CD8-positive, alpha-beta memory T cell (primary cell): ENCODE measurements around the gene F11. TPM values are rescaled to one million over a fixed set of nuclear protein-coding genes. Genes with fewer than 3 reads are reported as not detected.
"Not testable (repeated sequence)": the region's sequence is repeated elsewhere in the genome, so short reads cannot be mapped to it uniquely, and the experiment has no call there.

ENCODE experiments used
- CTCF ChIA-PET: fragments of 350-600 bp; sonication (Branson Sonifier 250); formaldehyde crosslinking; loops from one replicate; lab custom pipeline; 2021; ENCODE audit warnings: antibody characterized with exemption; lab: Charles Lee
- POLR2A ChIA-PET: fragments of 350-600 bp; sonication (Branson Sonifier 250); formaldehyde crosslinking; loops from one replicate; lab custom pipeline; 2021; ENCODE audit warnings: antibody characterized with exemption; lab: Charles Lee
- DNase-seq, 5 donors: peaks; one replicate each; pipeline versions ENCODE4 v3.0.0 to v3.0.0-alpha.2; 2020 to 2022; ENCODE audit warnings: mixed read lengths in 1 of 5
- H3K27ac ChIP-seq: one replicate; pipeline ENCODE4 v1.7.0; 2013; ENCODE audit warnings: low read depth, mild to moderate bottlenecking, low read length, moderate library complexity
- H3K27me3 ChIP-seq: 2 replicates; pipeline ENCODE4 v1.7.0; 2013; ENCODE audit warnings: low read length, mild to moderate bottlenecking; ENCODE audit not compliant: insufficient read depth, poor library complexity, severe bottlenecking
- H3K36me3 ChIP-seq: 2 replicates; pipeline ENCODE4 v1.7.0; 2013; ENCODE audit warnings: mild to moderate bottlenecking, low read length, moderate library complexity; ENCODE audit not compliant: insufficient read depth
- H3K4me1 ChIP-seq: 2 replicates; pipeline ENCODE4 v1.7.0; 2013; ENCODE audit warnings: mild to moderate bottlenecking, low read length, moderate library complexity; ENCODE audit not compliant: insufficient read depth
- H3K4me3 ChIP-seq: 2 replicates; pipeline ENCODE4 v1.7.0; 2013; ENCODE audit warnings: mild to moderate bottlenecking, low read length
- H3K9me3 ChIP-seq: 2 replicates; pipeline ENCODE4 v1.7.0; 2013; ENCODE audit warnings: mild to moderate bottlenecking, low read length
- H3K27ac Mint-ChIP-seq, 8 donors: one replicate each; pipeline ENCODE4 v1.8.0; 2020 to 2021; ENCODE audit warnings: mixed read lengths in 8 of 8, mild to moderate bottlenecking in 6 of 8, inconsistent platforms in 3 of 8, moderate library complexity in 3 of 8
- H3K27me3 Mint-ChIP-seq, 2 donors: one replicate each; pipeline ENCODE4 v1.8.0; 2020 to 2021; ENCODE audit warnings: mixed read lengths in 2 of 2, mild to moderate bottlenecking in 1 of 2, moderate library complexity in 1 of 2
- H3K36me3 Mint-ChIP-seq, 3 donors: one replicate each; pipeline ENCODE4 v1.8.0; 2020 to 2021; ENCODE audit warnings: mixed read lengths in 3 of 3, inconsistent platforms in 1 of 3, mild to moderate bottlenecking in 1 of 3
- H3K4me1 Mint-ChIP-seq, 3 donors: one replicate each; pipeline ENCODE4 v1.8.0; 2020 to 2021; ENCODE audit warnings: mixed read lengths in 3 of 3, inconsistent platforms in 1 of 3, mild to moderate bottlenecking in 1 of 3
- H3K4me3 Mint-ChIP-seq, 7 donors: one replicate each; pipeline ENCODE4 v1.8.0; 2020 to 2021; ENCODE audit warnings: mixed read lengths in 7 of 7, mild to moderate bottlenecking in 6 of 7, moderate library complexity in 4 of 7, inconsistent platforms in 2 of 7
- H3K9me3 Mint-ChIP-seq, 5 donors: one replicate each; pipeline ENCODE4 v1.8.0; 2020 to 2022; ENCODE audit warnings: mixed read lengths in 5 of 5, mild to moderate bottlenecking in 3 of 5, moderate library complexity in 2 of 5, inconsistent platforms in 1 of 5
- polyA plus RNA-seq: library from polyadenylated mRNA; unstranded; fragments of 300-500 nt; fragmentation: Illumina TruSeq; gene quantifications from one replicate; pipeline ENCODE4 v1.2.3, GENCODE V29; 2021
- total RNA-seq, 2 experiments: library from RNA; stranded (reverse); gene quantifications; one replicate each; pipeline ENCODE4 v1.2.3, GENCODE V29; 2021

Gene F11
- total and polyA plus RNA-seq, 3 experiments from 2014 or later: not detected

- H3K27me3 Mint-ChIP-seq, CTCF ChIA-PET: not testable (repeated sequence)
Measured at GRCh38 chr4:186324660-186325059, 58.7 kb downstream of the F11 start.

GRCh38 chr4:186326391-186326790 lies 60.4 kb downstream of the F11 start:
- Mint-ChIP-seq H3K27ac (no peak overlapping the region), H3K36me3 (no peaks in the 10 kb centered on the region), H3K4me1 (no peaks in the 10 kb centered on the region), H3K9me3 (peaks cover under 1 to 19% (median 5%) of the 10 kb centered on the region in 5 donors), H3K4me3 (no peak overlapping the region), H3K27me3 (peaks cover 2 to 4% of the 10 kb centered on the region in 2 donors)
- Histone ChIP-seq H3K27ac (no peak overlapping the region), H3K4me1 (no peaks in the 10 kb centered on the region), H3K9me3 (no peaks in the 10 kb centered on the region), H3K4me3 (no peak overlapping the region), H3K27me3 (no peaks in the 10 kb centered on the region), H3K36me3 (no peaks in the 10 kb centered on the region)
- no peak for DNase-seq
- POLR2A ChIA-PET: no interaction called here
- CTCF ChIA-PET: no interaction called here

More at GRCh38 chr4:186324660-186325059, 58.7 kb downstream of the F11 start:
- POLR2A ChIA-PET, H3K27me3 ChIP-seq, H3K4me3 ChIP-seq, H3K9me3 ChIP-seq, H3K36me3 Mint-ChIP-seq, H3K27ac ChIP-seq, H3K4me1 ChIP-seq, H3K27ac Mint-ChIP-seq, H3K4me1 Mint-ChIP-seq, H3K36me3 ChIP-seq, H3K9me3 Mint-ChIP-seq, DNase-seq, H3K4me3 Mint-ChIP-seq: not testable (repeated sequence)

GRCh38 chr4:186329372-186329771 lies 63.4 kb downstream of the F11 start:
- CTCF ChIA-PET: no interaction called here
- Histone ChIP-seq H3K9me3 (peaks cover 6% of the 10 kb centered on the region), H3K36me3 (no peaks in the 10 kb centered on the region), H3K27ac (no peak overlapping the region), H3K4me3 (no peak overlapping the region), H3K27me3 (no peaks in the 10 kb centered on the region), H3K4me1 (no peaks in the 10 kb centered on the region)
- Mint-ChIP-seq H3K36me3 (peaks cover 1 to 4% (median 1%) of the 10 kb centered on the region in 3 donors), H3K4me3 (no peak overlapping the region), H3K27ac (no peak overlapping the region), H3K27me3 (no peaks in the 10 kb centered on the region), H3K9me3 (peaks cover 19 to 39% (median 23%) of the 10 kb centered on the region in 5 donors), H3K4me1 (no peaks in the 10 kb centered on the region)
- POLR2A ChIA-PET: no interaction called here
- DNase-seq: no peak

GRCh38 chr4:186330368-186330767 lies 64.4 kb downstream of the F11 start:
- DNase-seq: no peak
- Histone ChIP-seq H3K4me3 (no peak overlapping the region), H3K36me3 (no peaks in the 10 kb centered on the region), H3K27ac (no peak overlapping the region), H3K4me1 (no peaks in the 10 kb centered on the region), H3K27me3 (no peaks in the 10 kb centered on the region), H3K9me3 (peaks cover 6% of the 10 kb centered on the region)
- ChIA-PET CTCF (no interaction called here), POLR2A (no interaction called here)
- H3K9me3 Mint-ChIP-seq: peaks cover 19 to 40% (median 26%) of the 10 kb centered on the region in 5 donors
- no peak overlapping the region for H3K4me3 Mint-ChIP-seq
- H3K27me3 Mint-ChIP-seq: no peaks in the 10 kb centered on the region
- H3K4me1 Mint-ChIP-seq: no peaks in the 10 kb centered on the region
- H3K36me3 Mint-ChIP-seq: peaks cover 1 to 4% (median 1%) of the 10 kb centered on the region in 3 donors
- H3K27ac Mint-ChIP-seq: no peak overlapping the region

- H3K9me3 ChIP-seq: peaks cover 6% of the 10 kb centered on the region
- Mint-ChIP-seq H3K4me3 (no peak overlapping the region), H3K27ac (no peak overlapping the region), H3K36me3 (peaks cover 1 to 4% (median 1%) of the 10 kb centered on the region in 3 donors), H3K4me1 (no peaks in the 10 kb centered on the region), H3K9me3 (peaks cover 13 to 26% (median 23%) of the 10 kb centered on the region in 5 donors), H3K27me3 (peaks cover 0 to 3% of the 10 kb centered on the region in 2 donors)
- H3K27ac ChIP-seq: no peak overlapping the region
- H3K27me3 ChIP-seq: no peaks in the 10 kb centered on the region
- H3K36me3 ChIP-seq: no peaks in the 10 kb centered on the region
- DNase-seq: no peak
- POLR2A ChIA-PET: no interaction called here
- H3K4me3 ChIP-seq: no peak overlapping the region
- CTCF ChIA-PET: no interaction called here
- no peaks in the 10 kb centered on the region for H3K4me1 ChIP-seq
Measured at GRCh38 chr4:186335793-186336192, 69.8 kb downstream of the F11 start.

Other genes with a start within 250 kb of the F11 start
- gene TLR3, start 197.0 kb upstream of the F11 start, total RNA-seq: under 1 TPM; 0.11 to 0.33 TPM
- 5.2 TPM for gene TLR3, start 197.0 kb upstream of the F11 start, polyA plus RNA-seq
- gene FAM149A, start 161.5 kb upstream of the F11 start, total RNA-seq: under 1 TPM; 0.46 to 0.80 TPM
- gene FAM149A, start 161.5 kb upstream of the F11 start, polyA plus RNA-seq: 0.31 TPM
- gene CYP4V2, start 74.6 kb upstream of the F11 start, total RNA-seq: 10 to 100 TPM; 10.9 to 11.8 TPM
- 30.1 TPM for gene CYP4V2, start 74.6 kb upstream of the F11 start, polyA plus RNA-seq
- gene KLKB1, start 38.7 kb upstream of the F11 start, total RNA-seq: under 1 TPM; 0.20 to 0.22 TPM
- not detected for gene KLKB1, start 38.7 kb upstream of the F11 start, polyA plus RNA-seq